Measurements from ENCODE around the gene DNAH9.

The DNAH9 gene

DNA sequence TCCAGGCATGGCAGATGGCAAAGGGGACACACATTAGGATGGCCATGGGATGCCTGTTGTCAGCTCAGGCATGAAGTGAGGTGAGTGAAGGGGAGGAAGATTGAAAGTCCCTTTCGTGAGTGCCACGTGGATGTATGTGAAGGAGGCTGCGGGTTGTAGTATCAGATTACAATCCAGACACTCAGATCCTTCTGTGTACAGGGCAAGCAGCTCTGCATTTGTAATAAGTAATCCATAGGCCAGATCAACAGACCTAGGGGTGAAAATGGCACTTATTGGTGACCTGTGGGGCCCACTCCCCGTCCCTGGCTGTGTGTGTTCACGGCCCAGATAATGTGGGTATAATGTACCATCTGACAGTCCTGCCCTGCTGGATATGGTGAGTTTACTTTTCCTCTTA, 159.5 kb downstream of the DNAH9 start:
- DNase-seq (ENCODE audit: low read depth): no peak

DNA sequence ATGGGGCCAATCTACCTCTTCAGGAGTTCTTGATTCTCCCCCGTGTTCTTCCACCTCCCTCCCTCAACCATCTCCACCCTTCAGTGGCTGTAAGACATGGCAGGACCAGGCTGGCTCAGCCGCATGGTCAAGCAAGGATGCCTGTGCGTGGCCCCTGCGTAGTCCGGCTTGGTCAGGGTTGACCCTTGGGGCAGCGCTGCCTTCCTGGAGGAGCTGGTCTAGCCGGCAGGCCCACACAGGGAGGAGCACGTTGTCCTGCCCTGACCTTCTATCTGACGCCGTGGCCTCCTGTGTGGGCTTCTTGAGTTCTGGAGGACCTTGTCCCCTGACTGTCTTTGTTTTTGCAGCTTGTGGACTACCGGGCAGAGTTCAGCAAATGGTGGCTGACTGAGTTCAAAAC, 169.8 kb downstream of the DNAH9 start:
- DNase-seq (ENCODE audit: low read depth): no peak

DNA sequence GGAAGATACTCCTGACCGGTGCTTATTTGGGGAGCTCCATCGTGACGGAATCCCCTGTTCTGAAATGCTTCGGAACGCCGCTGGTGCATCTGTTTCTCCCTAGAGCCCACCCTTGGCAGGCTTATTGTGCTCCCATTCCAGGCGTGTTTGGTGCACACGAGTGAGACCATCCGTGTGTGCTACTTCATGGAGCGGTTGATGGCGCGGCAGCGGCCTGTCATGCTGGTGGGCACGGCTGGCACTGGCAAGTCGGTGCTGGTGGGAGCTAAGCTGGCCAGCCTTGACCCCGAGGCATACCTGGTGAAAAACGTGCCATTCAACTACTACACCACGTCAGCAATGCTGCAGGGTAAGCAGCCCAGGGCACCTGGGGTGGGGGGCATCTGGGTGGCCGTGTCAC, 170.7 kb downstream of the DNAH9 start:
- no peak for DNase-seq (ENCODE audit: low read depth)

DNA sequence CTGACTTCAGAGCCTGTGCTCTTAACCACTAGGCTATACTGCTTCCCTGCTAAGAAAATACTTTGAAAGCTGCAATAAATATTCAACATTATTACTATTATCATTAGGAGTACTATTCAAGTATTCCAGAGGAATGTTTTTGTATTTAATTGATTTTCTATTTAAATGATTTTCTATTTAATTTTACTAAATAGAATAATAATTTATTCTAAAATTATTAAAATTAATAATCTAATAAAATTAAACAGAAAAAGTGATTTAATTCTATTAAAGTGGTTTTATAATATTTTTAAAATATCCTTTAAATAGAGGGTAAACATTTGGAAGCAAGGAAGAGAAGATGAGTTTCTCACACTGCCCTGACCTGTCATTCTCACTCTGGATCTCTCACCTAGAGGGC, 173.8 kb downstream of the DNAH9 start:
- no peak for DNase-seq (ENCODE audit: low read depth)

DNA sequence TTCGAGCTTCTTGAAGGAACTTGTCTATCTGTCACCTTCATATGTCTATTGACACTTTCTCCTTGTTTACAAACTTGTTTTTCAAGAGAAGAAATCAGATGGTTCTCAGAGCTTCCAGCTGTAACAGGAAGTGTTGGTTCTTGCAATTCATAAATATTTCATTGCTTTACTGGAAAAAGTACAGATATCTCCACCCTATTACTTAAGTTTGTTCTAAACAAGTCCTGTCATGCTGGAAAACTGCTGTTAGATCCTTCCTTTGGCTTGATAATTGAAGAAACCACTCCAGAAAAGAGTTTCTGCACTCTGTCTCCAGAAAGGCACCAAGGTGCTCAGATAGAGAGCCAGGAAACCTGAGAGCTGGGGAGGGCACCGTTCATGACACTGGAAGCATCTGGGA, 181.6 kb downstream of the DNAH9 start:
- no peak for DNase-seq (ENCODE audit: low read depth)

DNA sequence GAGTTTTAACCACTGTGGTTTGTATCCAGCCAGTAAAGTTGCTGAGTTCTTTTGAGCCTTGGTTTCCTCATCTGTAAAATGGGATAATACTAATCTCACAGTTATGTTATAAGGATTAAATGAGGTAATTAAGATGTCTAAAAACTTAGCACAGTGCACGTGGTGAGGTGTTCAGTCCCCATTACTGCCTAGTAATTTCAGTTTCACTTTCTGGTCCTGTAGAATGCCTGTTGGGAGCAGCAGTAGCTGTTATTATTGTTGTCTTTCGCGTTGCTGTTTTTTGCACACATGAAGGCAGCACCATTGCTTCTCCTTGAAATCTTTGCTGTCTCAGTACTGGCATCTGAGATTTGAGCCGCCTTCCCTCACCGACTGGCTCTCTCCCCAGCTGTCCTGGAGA, 182.4 kb downstream of the DNAH9 start:
- DNase-seq (ENCODE audit: low read depth): no peak

DNA sequence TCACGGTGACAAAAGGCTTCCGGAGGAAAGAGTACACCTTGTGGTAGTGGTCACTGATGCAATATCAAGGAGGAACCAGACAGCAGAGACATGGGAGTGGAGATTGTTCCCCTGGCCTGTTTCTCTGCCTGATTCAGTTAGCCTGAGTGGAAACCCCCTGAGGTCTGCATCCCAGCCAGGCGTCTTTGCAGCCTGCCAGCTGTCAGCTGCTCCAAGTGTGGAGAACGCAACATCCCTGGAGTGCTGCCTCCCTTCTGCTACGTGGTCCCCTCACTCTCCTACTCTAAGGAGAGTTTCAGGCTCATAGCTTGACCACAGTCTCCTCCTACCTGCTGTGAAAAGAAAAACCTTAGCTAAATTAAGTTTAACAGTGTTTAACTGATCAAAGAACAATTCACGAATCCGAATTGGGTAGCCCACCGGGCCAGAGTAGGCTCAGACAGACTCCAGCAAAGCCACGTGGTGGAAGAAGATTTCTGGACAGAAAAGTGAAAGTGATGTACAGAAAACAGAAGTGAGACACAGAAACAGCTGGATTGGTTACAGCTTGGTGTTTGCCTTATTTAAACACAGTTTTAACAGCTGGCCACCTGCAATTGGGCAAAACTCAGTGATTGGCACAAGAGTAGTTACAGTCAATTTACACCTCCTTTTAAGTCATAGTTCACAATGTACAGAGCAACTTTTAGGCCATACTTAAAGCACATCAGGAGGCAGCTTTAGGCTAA, 188.6 kb downstream of the DNAH9 start:
- no peak for DNase-seq (ENCODE audit: low read depth)

DNA sequence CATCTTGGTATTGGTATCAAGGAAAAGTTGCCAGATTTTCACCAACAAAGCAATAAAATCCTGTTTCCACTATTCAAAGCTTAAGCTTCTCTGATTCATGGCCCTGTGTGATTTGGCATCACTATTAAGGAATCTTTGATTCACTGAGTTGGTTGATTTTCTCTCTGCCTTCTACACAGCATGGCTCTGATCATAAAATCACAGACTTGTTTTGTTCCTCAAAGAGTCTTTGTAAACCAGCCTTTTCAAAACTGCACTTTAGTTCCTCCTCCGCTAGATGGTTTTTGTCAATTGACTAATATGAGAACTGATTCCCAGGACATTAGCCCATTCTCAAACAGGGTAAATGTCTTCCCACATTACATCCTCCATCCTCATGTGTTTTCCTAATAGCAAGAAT, 197.6 kb downstream of the DNAH9 start:
- no peak for DNase-seq (ENCODE audit: low read depth)

DNA sequence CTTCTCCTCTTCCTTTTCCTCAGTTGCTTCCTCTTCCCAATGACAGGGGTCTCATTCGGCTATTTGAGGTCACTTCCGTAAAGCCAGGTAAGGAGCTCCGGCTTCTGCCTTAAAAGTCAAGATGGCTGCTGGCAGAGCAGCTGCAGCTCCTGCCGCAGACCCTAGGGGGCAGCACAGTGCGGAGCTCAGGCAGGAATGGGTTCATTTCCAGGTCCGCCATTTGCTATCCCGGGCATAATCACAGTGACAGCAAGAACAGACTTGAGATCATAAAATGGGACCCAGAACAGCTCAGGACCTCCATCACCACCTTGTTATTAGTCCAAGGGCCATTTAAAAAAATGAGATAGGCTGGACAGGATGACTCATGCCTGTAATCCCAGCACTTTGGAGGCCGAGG, 199.5 kb downstream of the DNAH9 start:
- DNase-seq (ENCODE audit: low read depth): no peak

DNA sequence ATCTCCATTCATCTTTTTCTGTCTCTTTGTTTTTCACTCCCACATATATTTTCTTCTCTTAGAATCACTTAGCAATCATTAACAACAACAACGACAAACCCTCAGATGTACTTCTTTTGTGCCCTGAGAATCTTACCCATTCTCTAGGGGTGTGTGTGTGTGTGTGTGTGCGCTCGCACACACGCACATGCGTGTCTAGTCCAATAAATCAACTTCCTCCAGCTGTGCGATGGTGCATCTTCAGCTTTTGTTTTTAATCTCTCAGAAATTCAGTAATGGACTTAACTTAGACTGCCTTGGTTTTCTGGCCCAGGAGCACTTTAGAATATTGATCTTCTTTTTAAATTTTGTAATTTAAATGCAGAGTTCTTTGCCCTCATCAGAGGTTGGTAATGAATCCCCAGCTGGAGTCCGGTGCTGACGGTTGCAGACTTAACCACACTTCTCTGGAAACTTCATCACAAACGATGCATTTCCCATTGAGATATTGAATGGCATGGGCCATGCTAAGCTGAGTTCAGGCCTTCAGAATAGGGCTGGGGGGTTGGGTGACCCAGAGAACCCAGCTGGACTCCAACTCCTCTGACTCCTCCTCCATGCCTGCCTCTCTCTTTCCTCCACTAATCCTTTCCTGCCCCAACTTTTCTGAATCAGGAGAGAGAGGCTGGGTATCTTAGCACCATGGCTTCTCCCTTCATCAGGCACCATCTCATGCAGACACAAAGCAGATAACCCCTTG, 205.1 kb downstream of the DNAH9 start:
- no peak for DNase-seq (ENCODE audit: low read depth)

DNA sequence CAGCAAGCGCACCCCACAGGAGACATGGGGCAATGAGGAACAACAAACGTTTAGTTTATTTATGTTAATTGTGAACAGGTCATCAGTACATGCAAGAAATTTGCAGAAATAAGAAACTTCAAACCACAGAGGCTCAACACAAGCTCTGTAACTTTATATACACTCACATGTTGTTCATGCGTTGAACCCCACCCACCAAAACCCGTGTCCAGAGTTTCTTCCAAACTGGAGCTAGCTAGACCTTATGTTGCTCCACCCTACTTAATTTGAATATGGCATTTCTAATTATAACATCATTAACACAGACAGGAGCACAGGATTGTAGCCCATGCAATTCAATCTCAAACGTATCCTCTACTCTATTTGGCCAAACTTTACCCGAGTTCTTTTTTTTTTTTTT, 206.9 kb downstream of the DNAH9 start:
- DNase-seq (ENCODE audit: low read depth): no peak

DNA sequence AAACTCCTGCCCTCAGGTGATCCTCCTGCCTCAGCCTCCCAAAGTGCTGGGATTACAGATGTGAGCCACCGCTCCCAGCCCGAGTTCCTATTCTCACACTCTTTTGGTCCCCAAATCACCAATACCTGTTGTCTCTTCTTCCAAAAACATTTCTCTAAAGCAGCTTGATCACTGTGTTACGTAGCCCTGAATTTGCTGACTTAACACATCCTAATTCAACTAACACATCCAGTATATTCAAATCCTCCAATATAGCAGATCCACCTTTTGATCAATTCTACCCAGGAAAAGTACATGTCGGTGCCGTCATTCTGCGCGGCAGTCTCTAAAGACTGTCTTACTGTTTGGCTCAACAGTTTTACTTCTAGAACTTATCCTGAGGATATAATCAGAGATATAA, 207.7 kb downstream of the DNAH9 start:
- DNase-seq (ENCODE audit: low read depth): no peak

DNA sequence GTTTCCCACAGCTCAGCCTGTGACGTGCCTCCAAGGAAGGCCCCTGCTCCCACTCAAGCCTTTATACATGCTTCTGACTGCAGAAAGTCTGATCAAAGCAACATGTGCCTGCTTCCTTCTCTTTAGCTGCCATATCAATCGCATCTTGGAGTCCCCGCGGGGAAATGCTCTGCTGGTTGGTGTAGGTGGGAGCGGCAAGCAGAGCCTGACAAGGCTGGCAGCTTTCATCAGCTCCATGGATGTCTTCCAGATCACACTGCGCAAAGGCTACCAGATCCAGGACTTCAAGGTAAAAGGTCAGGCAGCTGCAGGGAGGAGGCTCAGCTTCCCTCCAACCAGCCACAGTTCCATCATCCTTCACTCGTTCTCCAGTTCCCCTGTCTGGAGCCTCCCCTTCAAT, 209.3 kb downstream of the DNAH9 start:
- no peak for DNase-seq (ENCODE audit: low read depth)

DNA sequence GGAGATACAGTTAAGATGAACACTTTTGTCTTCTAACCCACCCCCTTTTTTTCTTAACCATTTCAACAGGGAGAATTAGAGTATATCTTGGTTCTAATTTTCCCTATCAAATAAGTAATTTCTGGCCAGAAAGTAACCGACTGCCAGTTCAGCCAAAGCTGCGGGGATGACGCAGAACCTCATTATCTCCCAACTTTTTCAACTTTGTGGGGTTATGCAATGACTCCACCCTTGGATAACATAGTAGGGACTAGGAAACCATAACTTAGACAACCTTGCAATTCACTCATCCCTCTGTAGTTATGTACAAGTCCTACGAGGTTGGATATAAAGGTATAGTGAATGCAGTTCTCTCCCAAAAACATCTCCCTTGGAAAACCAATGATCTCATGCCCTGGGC, 215.0 kb downstream of the DNAH9 start:
- no peak for DNase-seq (ENCODE audit: low read depth)

DNA sequence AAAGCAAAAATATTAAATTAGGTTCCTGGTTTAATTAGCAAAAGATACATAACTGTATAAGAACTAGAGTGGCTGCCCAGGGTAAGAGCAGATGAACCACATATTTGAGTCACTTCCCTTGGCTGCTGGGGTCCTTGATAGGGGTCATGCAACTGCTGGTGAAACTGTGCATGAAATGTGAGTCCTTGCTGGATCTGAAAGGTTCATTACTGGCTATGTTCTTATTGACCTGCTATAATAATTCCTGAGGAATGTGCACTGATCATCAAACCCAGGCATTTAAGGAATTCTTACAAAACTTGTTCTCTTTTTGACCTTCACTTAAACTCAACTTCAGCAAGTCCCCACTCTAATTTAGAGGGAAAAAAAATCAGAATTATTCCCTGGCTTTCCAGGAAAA, 215.6 kb downstream of the DNAH9 start:
- no peak for DNase-seq (ENCODE audit: low read depth)

DNA sequence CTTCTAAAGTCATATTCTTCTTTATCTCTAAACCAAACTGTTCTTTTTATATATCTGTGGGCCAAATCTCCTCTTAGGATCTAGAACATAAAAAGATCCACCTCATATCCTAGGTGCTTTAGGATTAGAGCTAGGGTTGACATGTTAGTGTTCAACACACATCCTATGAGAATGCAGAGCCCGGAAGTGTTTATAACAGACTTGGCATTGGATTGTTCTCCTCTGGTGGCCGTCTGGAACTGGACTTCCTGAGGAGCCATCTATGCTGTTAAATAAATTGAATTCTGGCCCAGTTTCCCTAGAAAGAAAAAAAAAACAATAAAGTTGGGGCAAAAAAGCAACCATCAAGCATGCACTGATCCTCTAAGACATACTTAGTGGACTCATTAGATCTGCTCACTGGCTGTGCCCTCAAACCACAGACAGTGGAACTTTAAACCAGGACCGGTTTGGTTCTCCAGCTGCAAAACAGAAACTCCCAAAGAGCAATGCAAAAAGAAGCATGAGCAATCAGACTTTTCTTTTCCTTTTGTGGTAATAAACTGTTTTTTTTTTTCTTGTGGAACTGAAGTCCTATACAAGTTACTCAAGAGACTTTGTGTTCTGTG, 216.5 kb downstream of the DNAH9 start:
- DNase-seq (ENCODE audit: low read depth): no peak

DNA sequence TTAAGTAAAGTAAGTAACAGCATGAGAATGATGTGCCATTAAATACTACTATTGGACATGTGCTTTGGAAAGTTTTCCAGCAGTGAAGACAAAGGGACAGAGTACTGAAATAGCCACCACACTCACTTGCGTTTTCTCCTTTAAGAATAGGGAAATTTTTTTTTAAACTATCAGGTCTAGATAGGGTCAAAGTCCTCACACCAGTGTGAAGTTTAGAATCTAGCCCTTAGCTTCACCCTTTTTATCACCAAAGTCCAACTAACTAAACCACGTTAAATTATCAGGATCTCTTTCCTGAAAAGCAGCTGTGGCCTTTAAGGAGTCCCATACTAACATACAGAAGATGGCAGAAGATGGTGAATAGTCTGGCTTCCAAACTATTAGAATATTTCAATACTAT, 218.1 kb downstream of the DNAH9 start:
- no peak for DNase-seq (ENCODE audit: low read depth)

DNA sequence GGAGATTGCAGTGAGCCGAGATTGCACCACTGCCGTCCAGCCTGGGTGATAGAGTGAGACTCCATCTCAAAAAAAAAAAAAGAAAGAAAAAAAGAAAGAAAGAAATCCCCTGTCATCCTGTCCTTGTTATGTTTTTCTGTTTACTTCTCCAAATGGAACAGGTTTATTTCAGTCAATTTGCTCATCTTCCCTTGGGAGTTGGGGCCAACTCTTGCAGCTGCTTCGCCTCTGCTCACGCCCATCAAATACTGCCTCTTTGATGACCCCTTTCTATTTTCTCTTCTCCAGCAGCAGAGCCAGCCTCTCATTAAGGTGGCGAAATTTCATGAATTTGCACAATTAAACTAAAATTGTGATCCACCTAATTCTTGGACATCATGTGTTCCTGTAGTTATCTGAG, 225.6 kb downstream of the DNAH9 start:
- no peak for DNase-seq (ENCODE audit: low read depth)

DNA sequence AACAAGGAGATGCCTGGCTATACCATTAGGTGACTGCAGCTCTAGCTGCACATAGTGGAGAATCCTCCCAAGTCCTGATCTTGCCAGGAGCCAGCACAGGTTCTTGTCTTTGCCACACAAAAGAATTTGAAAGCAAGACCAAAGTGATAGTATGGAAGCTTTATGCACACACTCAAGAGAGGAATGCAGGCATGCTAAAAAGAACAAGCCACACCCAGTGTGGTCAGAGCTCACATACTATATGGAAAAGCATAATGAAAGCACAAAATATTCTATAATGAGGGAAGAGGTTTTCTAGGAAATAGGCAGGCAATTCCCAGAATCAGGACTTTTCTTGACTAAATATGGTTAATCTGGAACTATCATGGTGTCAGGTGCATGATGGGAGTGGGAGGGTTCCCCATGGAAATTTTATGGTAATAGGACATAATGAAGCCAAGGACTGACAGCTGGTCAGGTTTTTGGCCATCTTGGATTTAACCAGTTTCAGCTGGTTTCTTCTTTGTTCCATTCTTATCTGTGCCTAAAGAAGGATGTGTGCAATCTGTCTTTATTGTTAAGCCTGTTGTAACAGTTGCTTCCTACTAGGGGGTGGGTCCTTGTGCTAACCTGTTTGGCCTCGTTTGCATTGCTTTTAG, 227.4 kb downstream of the DNAH9 start:
- DNase-seq (ENCODE audit: low read depth): no peak

DNA sequence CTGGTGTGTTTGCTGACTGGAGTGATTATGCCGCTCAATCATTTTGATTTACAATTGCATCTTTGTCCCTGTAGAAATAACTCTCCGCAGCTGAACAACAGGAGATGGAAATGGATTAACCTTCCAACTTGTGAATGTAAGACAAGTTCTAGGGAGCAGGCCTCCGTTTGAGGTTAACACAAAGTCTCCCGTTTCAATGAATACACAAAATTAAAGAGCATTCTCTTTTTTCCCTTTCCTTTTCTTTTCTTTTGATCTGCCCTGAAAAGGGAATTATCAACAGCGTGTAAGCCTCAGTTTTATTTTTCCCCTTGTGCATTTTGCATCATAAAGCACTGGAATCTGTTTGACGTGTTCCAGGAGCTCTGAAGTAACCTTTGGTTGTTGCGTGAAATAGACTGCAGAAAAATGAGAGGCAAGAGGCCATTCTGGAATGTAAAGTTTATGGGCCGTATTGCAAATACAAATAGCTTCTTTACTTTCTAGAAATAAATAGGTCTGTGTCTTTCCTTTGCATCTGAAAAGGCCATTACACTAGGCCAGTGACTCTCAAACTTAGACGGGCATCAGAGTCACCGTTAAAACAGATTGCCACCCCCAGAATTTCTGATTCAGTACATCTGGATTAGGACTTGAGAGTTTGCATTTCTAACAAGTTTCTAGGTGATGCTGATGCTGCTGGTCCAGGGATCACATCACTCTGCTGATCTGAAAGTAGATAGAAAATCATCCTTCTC, 234.3 kb downstream of the DNAH9 start:
- DNase-seq (ENCODE audit: low read depth): no peak

DNA sequence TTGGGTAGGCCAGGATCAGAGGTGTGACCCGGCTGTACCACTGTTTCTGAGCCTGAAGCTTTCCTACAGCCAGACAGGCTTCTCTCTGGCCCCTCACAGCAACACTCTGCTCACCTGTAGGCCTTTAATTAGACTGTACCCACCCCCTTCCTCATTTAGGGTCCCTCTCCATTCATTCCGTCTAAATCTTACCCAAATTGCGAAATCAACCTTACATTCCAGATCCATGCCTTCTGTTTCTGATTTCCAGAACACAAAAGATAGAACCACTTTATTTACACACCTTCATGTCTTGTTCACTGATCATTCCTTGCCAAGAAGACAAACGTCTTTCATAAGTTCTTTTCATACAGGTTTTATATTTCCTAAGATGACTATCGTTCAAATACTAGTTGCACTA, 238.2 kb downstream of the DNAH9 start:
- no peak for DNase-seq (ENCODE audit: low read depth)

DNA sequence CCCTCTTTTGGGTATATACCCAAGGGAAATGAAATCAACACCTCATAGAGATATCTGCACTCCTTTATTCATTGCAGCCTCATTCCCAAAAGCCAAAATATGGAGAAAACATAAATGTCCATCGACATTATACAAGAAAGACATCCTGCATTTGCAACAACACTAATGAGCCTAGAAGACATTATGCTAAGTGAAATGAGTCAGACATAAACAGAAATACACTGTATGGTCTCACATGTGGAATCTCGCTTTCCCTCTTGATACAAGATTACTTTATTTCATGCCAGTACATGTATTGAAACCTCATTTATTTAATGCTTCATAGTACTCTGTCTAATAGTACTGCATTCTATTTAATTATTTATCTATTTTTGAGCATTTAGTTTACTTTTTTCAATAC, 241.8 kb downstream of the DNAH9 start:
- no peak for DNase-seq (ENCODE audit: low read depth)

Measured in activated T-cell treated with anti-CD3 and anti-CD28 coated beads for 24 hours (primary cell).